Transverse colon (tissue), 4 donors: ENCODE measurements around the gene TRUB1. TPM values are rescaled to one million over a fixed set of nuclear protein-coding genes. Genes with fewer than 3 reads are reported as not detected.
A peak's percentile ranks its signal among the peaks of the same experiment; 100 is the strongest.

Source experiments
- DNase-seq: peaks from one replicate; pipeline ENCODE4 v3.0.0-alpha.2; 2019
- H3K27ac ChIP-seq, 4 donors: fragments of 200-600 bp; sonication (generic); 2 replicates each; pipeline ENCODE4 v1.5.1; 2016 to 2018; ENCODE audit warnings: inconsistent platforms in 4 of 4
- H3K27me3 ChIP-seq: fragments of 200-600 bp; sonication (generic); 2 replicates; pipeline ENCODE4 v1.5.1; 2017; ENCODE audit warnings: inconsistent platforms
- H3K36me3 ChIP-seq, 4 donors: fragments of 200-600 bp; sonication (generic); 2 replicates each; pipeline ENCODE4 v1.5.1; 2017 to 2019; ENCODE audit warnings: inconsistent platforms in 4 of 4
- H3K4me1 ChIP-seq, 4 donors: fragments of 200-600 bp; sonication (generic); 2 replicates each; pipeline ENCODE4 v1.5.1; 2017 to 2020; ENCODE audit warnings: inconsistent platforms in 4 of 4
- H3K4me3 ChIP-seq, 4 donors: fragments of 200-600 bp; sonication (generic); 1 replicate in 1 of 4; 2 replicates in 3 of 4; pipeline versions ENCODE4 v1.5.1 to v1.6.1; 2017 to 2019; ENCODE audit warnings: inconsistent platforms in 4 of 4
- H3K9me3 ChIP-seq, 2 donors: fragments of 200-600 bp; sonication (generic); 2 replicates each; pipeline ENCODE4 v1.5.1; 2017 to 2019; ENCODE audit warnings: inconsistent platforms in 2 of 2
- CTCF ChIP-seq, 5 experiments: fragments of 200-600 bp in 3 of 5; fragments of 450-650 bp in 2 of 5; sonication (generic) in 3 of 5; IDR thresholded peaks; 1 replicate in 2 of 5; 2 replicates in 3 of 5; pipeline ENCODE4 v1.5.1; 2016 to 2017; ENCODE audit warnings: antibody characterized with exemption in 5 of 5, inconsistent platforms in 3 of 5, mild to moderate bottlenecking in 2 of 5, moderate library complexity in 1 of 5
- EP300 ChIP-seq: sonication (generic); formaldehyde crosslinking; IDR thresholded peaks from one replicate; pipeline ENCODE4 v1.6.1; 2017; ENCODE audit warnings: antibody characterized with exemption, low read depth
- POLR2A ChIP-seq: fragments of 450-650 bp; IDR thresholded peaks from one replicate; pipeline ENCODE4 v1.6.1; 2016; ENCODE audit warnings: antibody characterized with exemption, mild to moderate bottlenecking, moderate library complexity
- POLR2AphosphoS5 ChIP-seq, 3 donors: sonication (generic); formaldehyde crosslinking; IDR thresholded peaks; one replicate each; pipeline ENCODE4 v1.6.1; 2016; ENCODE audit warnings: antibody characterized with exemption in 3 of 3
- WGBS, 2 donors: methylation state at CpG; one replicate each; pipeline ENCODE4 v1.1.5; 2018; ENCODE audit warnings: low coverage in 1 of 2; 5-methylcytosine and 5-hydroxymethylcytosine counted together
- in situ Hi-C, 4 donors: fragments of 200-750 bp; cut with MboI; loops; one replicate each; pipeline versions ENCODE4 v1.15.0 to v1.15.1; 2017; ENCODE audit warnings: low sequenced_read_pairs in 3 of 4, low pct_ligation_motif_present in 1 of 4, low pct_unique_long_range_greater_than_20kb in 1 of 4
- intact Hi-C: fragments of 100-400 bp; cut with DNase I; formaldehyde crosslinking; loops from one replicate; pipeline ENCODE4 v1.15.1; 2023; ENCODE audit warnings: low total_unique reads
- total RNA-seq, 4 donors: library from RNA; depleted of rRNA; stranded (reverse); fragments of >200 nt; gene quantifications; one replicate each; pipeline ENCODE4 v1.1.0, GENCODE V29; 2016

Gene TRUB1
- total RNA-seq, 4 donors from 2014 or later, result 14.6 to 40.0 (median 21.1) TPM

- Histone ChIP-seq H3K9me3 (no peaks in the 10 kb centered on the region), H3K27me3 (no peaks in the 10 kb centered on the region), H3K4me1 (peaks cover 7 to 21% (median 9%) of the 10 kb centered on the region in 4 donors), H3K27ac (peak overlapping the region; percentile 86 to 91 (median 88)), H3K36me3 (peaks cover 0 to 17% (median 7%) of the 10 kb centered on the region in 4 donors), H3K4me3 (peak overlapping the region; percentile 70 to 96 (median 92))
- in situ Hi-C loops (no loop called here), intact Hi-C loops (no loop called here)
- TF ChIP-seq POLR2A (no peak), EP300 (no peak), CTCF (IDR thresholded peaks at IDR 0.05) (no peak), POLR2AphosphoS5 (IDR thresholded peaks at IDR 0.05) (no peak)
- WGBS, 2 donors, result 5 to 12% methylated on average over 3 to 5 of the region's 5 CpGs
- DNase-seq, result no peak
Observed at GRCh38 chr10:114938856-114939193, 830 bp downstream of the TRUB1 start.

GRCh38 chr10:114940735-114941134 lies 2.7 kb downstream of the TRUB1 start:
- in situ Hi-C loops (no loop called here), intact Hi-C loops (no loop called here)
- Histone ChIP-seq H3K9me3 (no peaks in the 10 kb centered on the region), H3K27me3 (no peaks in the 10 kb centered on the region), H3K36me3 (peaks cover 0 to 24% (median 12%) of the 10 kb centered on the region in 4 donors), H3K4me1 (peaks cover 7 to 21% (median 9%) of the 10 kb centered on the region in 4 donors), H3K27ac (no peak overlapping the region), H3K4me3 (no peak overlapping the region)
- TF ChIP-seq POLR2AphosphoS5 (IDR thresholded peaks at IDR 0.05) (no peak), EP300 (no peak), POLR2A (no peak), CTCF (IDR thresholded peaks at IDR 0.05) (no peak)
- 75% methylated on average over 2 to 4 of the region's 4 CpGs for WGBS, 2 donors
- no peak for DNase-seq

GRCh38 chr10:114943000-114943399 lies 5.0 kb downstream of the TRUB1 start:
- Histone ChIP-seq H3K27ac (no peak overlapping the region), H3K36me3 (peaks cover 0 to 29% (median 15%) of the 10 kb centered on the region in 4 donors), H3K4me3 (no peak overlapping the region), H3K27me3 (no peaks in the 10 kb centered on the region), H3K9me3 (no peaks in the 10 kb centered on the region), H3K4me1 (peaks cover 7 to 21% (median 9%) of the 10 kb centered on the region in 4 donors)
- in situ Hi-C loops (no loop called here), intact Hi-C loops (no loop called here)
- TF ChIP-seq CTCF (IDR thresholded peaks at IDR 0.05) (no peak), EP300 (no peak), POLR2A (no peak), POLR2AphosphoS5 (IDR thresholded peaks at IDR 0.05) (no peak)
- WGBS, 2 donors, result 94% methylated on average over 5 of the region's 5 CpGs; no CpG with 5 or more reads in 1 of the 2 donors
- DNase-seq, result no peak

- no peak for TF ChIP-seq EP300
- no peak for TF ChIP-seq POLR2A
- no peak for TF ChIP-seq CTCF (IDR thresholded peaks at IDR 0.05)
- no peak for TF ChIP-seq POLR2AphosphoS5 (IDR thresholded peaks at IDR 0.05)
- intact Hi-C loops (no loop called here), in situ Hi-C loops (no loop called here)
- H3K27me3 ChIP-seq, result no peaks in the 10 kb centered on the region
- 75 to 84% methylated on average over 4 of the region's 4 CpGs for WGBS, 2 donors
- peaks cover 0 to 4% (median 0%) of the 10 kb centered on the region in 4 donors for H3K4me1 ChIP-seq
- DNase-seq, result no peak
- no peaks in the 10 kb centered on the region for H3K36me3 ChIP-seq
- no peak overlapping the region for H3K27ac ChIP-seq
- no peak overlapping the region for H3K4me3 ChIP-seq
- H3K9me3 ChIP-seq, result no peaks in the 10 kb centered on the region
Observed at GRCh38 chr10:114953047-114953446, 15.1 kb downstream of the TRUB1 start.
